Endothelial cell of umbilical vein (primary cell): Measurements from ENCODE around the gene HERC6. TPM values are rescaled to one million over a fixed set of nuclear protein-coding genes. Genes with fewer than 3 reads are reported as not detected.

ENCODE experiments used
- BruUV-seq: library from RNA; stranded (reverse); fragments of 400-500 nt; replicated peaks from 2 replicates; lab custom pipeline; 2021; lab: Mats Ljungman, UMichigan
- CTCF ChIA-PET: fragments of 300-600, 350-600 bp; sonication (Branson Sonifier 250); formaldehyde crosslinking; loops from one replicate; lab custom pipeline; 2021; ENCODE audit warnings: antibody characterized with exemption, inconsistent platforms; lab: Charles Lee
- POLR2A ChIA-PET: fragments of 300-600, 350-600 bp; sonication (Branson Sonifier 250); formaldehyde crosslinking; loops from one replicate; lab custom pipeline; 2021; ENCODE audit warnings: antibody characterized with exemption, inconsistent platforms; lab: Charles Lee
- DNase-seq: peaks from one replicate; pipeline ENCODE4 v3.0.0-alpha.2; 2011; ENCODE audit warnings: low read depth, low spot score
- FAIRE-seq: peaks from 2 replicates; lab custom pipeline; 2011; peaks lifted over from hg19 to GRCh38; lab: Jason Lieb, UNC
- H2AFZ ChIP-seq: 2 replicates; pipeline ENCODE4 v1.6.0; 2012; ENCODE audit warnings: low read depth, low read length, control low read depth, inconsistent platforms
- H3K27ac ChIP-seq: 2 replicates; pipeline ENCODE4 v1.5.1; 2011; ENCODE audit warnings: low read depth, mild to moderate bottlenecking, control low read depth, low read length, moderate library complexity; ENCODE audit not compliant: insufficient read depth
- H3K27me3 ChIP-seq, 2 experiments: 2 replicates each; pipeline versions ENCODE4 v1.6.0 to v1.6.1; 2011; ENCODE audit warnings: low read length in 2 of 2, mixed read lengths in 1 of 2; ENCODE audit not compliant: control insufficient read depth in 2 of 2, insufficient read depth in 2 of 2
- H3K36me3 ChIP-seq, 2 experiments: 2 replicates in 1 of 2; 3 replicates in 1 of 2; pipeline ENCODE4 v1.5.1; 2011; ENCODE audit warnings: low read length in 2 of 2, mild to moderate bottlenecking in 1 of 2, moderate library complexity in 1 of 2; ENCODE audit not compliant: control insufficient read depth in 2 of 2, insufficient read depth in 2 of 2; ENCODE audit errors: extremely low read depth in 1 of 2
- H3K4me1 ChIP-seq: 3 replicates; pipeline ENCODE4 v1.5.1; 2011; ENCODE audit warnings: mild to moderate bottlenecking, low read length; ENCODE audit not compliant: control insufficient read depth, insufficient read depth; ENCODE audit errors: extremely low read depth
- H3K4me2 ChIP-seq: 2 replicates; pipeline ENCODE4 v1.6.1; 2011; ENCODE audit warnings: low read length, control low read depth, mixed read lengths; ENCODE audit not compliant: insufficient read depth
- H3K4me3 ChIP-seq, 3 experiments: fragments of 200-600 bp in 1 of 3; sonication (generic), shearing (Covaris generic) in 1 of 3; replicated peaks in 1 of 3; 2 replicates each; pipeline ENCODE4 v1.5.1; 2011 to 2016; ENCODE audit warnings: control low read depth in 3 of 3, low read length in 3 of 3, mild to moderate bottlenecking in 2 of 3, inconsistent platforms in 1 of 3, low read depth in 1 of 3, moderate library complexity in 1 of 3; ENCODE audit not compliant: insufficient read depth in 1 of 3
- H3K79me2 ChIP-seq: 2 replicates; pipeline ENCODE4 v1.6.0; 2012; ENCODE audit warnings: low read length, inconsistent platforms; ENCODE audit not compliant: control insufficient read depth, insufficient read depth
- H3K9ac ChIP-seq: replicated peaks from 2 replicates; pipeline ENCODE3; 2011; ENCODE audit warnings: low read length, control low read depth; ENCODE audit not compliant: insufficient read depth; ENCODE audit errors: extremely low read depth
- H3K9me1 ChIP-seq: replicated peaks from 3 replicates; pipeline ENCODE4 v1.6.0; 2011; ENCODE audit warnings: mild to moderate bottlenecking, low read length; ENCODE audit not compliant: control insufficient read depth, insufficient read depth; ENCODE audit errors: extremely low read depth
- H3K9me3 ChIP-seq: replicated peaks from 2 replicates; pipeline ENCODE4 v1.5.1; 2012; ENCODE audit warnings: low read length, inconsistent platforms; ENCODE audit not compliant: control insufficient read depth, insufficient read depth
- H4K20me1 ChIP-seq: replicated peaks from 2 replicates; pipeline ENCODE3; 2011; ENCODE audit warnings: mild to moderate bottlenecking, low read length; ENCODE audit not compliant: control insufficient read depth, insufficient read depth; ENCODE audit errors: extremely low read depth
- EZH2 ChIP-seq: IDR thresholded peaks from 2 replicates; pipeline ENCODE4 v1.6.1; 2012; ENCODE audit warnings: borderline replicate concordance, low read depth, mild to moderate bottlenecking, moderate library complexity, low read length, inconsistent platforms; ENCODE audit not compliant: severe bottlenecking
- FOS ChIP-seq: IDR thresholded peaks from 2 replicates; pipeline ENCODE4 v1.6.1; 2011; ENCODE audit warnings: mild to moderate bottlenecking, low read length, moderate library complexity, borderline replicate concordance; ENCODE audit not compliant: insufficient read depth
- JUN ChIP-seq: IDR thresholded peaks from 2 replicates; pipeline ENCODE4 v1.6.1; 2011; ENCODE audit warnings: borderline replicate concordance, low read depth; ENCODE audit not compliant: insufficient read length, insufficient read depth
- MAX ChIP-seq: IDR thresholded peaks from 2 replicates; pipeline ENCODE4 v1.6.1; 2011; ENCODE audit not compliant: insufficient read depth, insufficient read length
- MYC ChIP-seq: IDR thresholded peaks from one replicate; pipeline ENCODE4 v1.6.1; 2011; ENCODE audit warnings: mild to moderate bottlenecking, low read depth, low read length
- dilution Hi-C: fragments of 300-500 bp; cut with MboI; formaldehyde crosslinking; loops from one replicate; pipeline ENCODE4 v1.15.0; 2019; ENCODE audit warnings: low sequenced_read_pairs; ENCODE audit not compliant: extremely low pct_ligation_motif_present
- intact Hi-C: fragments of 100-400 bp; cut with micrococcal nuclease; formaldehyde crosslinking; loops from one replicate; pipeline ENCODE4 v1.10.0; 2022
- polyA plus RNA-seq, 4 experiments: library from polyadenylated mRNA; depleted of rRNA in 3 of 4; stranded (reverse) in 3 of 4; unstranded in 1 of 4; fragments of >200 nt; gene quantifications; 2 replicates each; pipeline versions ENCODE4 v1.2.1 to v1.2.3, GENCODE V29; 2011 to 2012; ENCODE audit warnings: missing spikeins in 1 of 4
- total RNA-seq: library from RNA; stranded (reverse); gene quantifications from 2 replicates; pipeline ENCODE4 v1.2.3, GENCODE V29; 2021
- TF ChIP-seq, protein P1 (sequence below), 2 donors: IDR thresholded peaks; 1 replicate in 1 of 2; 2 replicates in 1 of 2; pipeline ENCODE4 v1.5.1; 2011; ENCODE audit warnings: low read length in 2 of 2, mild to moderate bottlenecking in 2 of 2, moderate library complexity in 2 of 2, control low read depth in 1 of 2, inconsistent platforms in 1 of 2, low read depth in 1 of 2; ENCODE audit not compliant: insufficient read depth in 1 of 2; ENCODE audit errors: extremely low read depth in 1 of 2

Gene HERC6
- total and polyA plus RNA-seq, 2 donors (not counting 3 experiments of a cell fraction or from before 2014, with no cell fraction given): 2.1 to 5.0 TPM

- H3K27me3 ChIP-seq: peaks cover 0 to 4% of the 10 kb centered on the region in 2 experiments
- H3K27ac ChIP-seq: no peak overlapping the region
- dilution Hi-C loops: no loop called here
- intact Hi-C loops: no loop called here
- H3K79me2 ChIP-seq: no peaks in the 10 kb centered on the region
- H3K9me1 ChIP-seq: no peaks in the 10 kb centered on the region
- no peak overlapping the region for H3K4me3 ChIP-seq
- no peaks in the 10 kb centered on the region for H3K36me3 ChIP-seq
- H2AFZ ChIP-seq: no peak overlapping the region
- no peaks in the 10 kb centered on the region for H4K20me1 ChIP-seq
- CTCF ChIA-PET: interaction anchor here (1.4 kb wide), 1 partner anchor 34 kb away, joined by 3 read pairs; no protein-coding TSS in a partner anchor
- H3K4me2 ChIP-seq: no peak overlapping the region
- no peak overlapping the region for H3K9ac ChIP-seq
- DNase-seq (no peak), FAIRE-seq (no peak)
- TF ChIP-seq FOS (no peak), EZH2 (no peak), JUN (no peak), MAX (no peak), MYC (no peak)
- TF ChIP-seq, protein P1, sequence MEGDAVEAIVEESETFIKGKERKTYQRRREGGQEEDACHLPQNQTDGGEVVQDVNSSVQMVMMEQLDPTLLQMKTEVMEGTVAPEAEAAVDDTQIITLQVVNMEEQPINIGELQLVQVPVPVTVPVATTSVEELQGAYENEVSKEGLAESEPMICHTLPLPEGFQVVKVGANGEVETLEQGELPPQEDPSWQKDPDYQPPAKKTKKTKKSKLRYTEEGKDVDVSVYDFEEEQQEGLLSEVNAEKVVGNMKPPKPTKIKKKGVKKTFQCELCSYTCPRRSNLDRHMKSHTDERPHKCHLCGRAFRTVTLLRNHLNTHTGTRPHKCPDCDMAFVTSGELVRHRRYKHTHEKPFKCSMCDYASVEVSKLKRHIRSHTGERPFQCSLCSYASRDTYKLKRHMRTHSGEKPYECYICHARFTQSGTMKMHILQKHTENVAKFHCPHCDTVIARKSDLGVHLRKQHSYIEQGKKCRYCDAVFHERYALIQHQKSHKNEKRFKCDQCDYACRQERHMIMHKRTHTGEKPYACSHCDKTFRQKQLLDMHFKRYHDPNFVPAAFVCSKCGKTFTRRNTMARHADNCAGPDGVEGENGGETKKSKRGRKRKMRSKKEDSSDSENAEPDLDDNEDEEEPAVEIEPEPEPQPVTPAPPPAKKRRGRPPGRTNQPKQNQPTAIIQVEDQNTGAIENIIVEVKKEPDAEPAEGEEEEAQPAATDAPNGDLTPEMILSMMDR (IDR thresholded peaks at IDR 0.05; ENCODE audit: extremely low read depth in 1 of 2, insufficient read depth in 1 of 2, low read depth in 1 of 2, low read length in 2 of 2): no peak
- no peaks in the 10 kb centered on the region for H3K9me3 ChIP-seq
- no TSS peak for BruUV-seq
- no peaks in the 10 kb centered on the region for H3K4me1 ChIP-seq
- POLR2A ChIA-PET: no interaction called here
Measured at GRCh38 chr4:88478247-88478646, 99.6 kb downstream of the HERC6 start.
